Astrocyte (in vitro differentiated cells and primary cell): Measurements from ENCODE around the gene SHROOM1. TPM values are rescaled to one million over a fixed set of nuclear protein-coding genes. Genes with fewer than 3 reads are reported as not detected.

ENCODE experiments used
- DNase-seq: peaks from one replicate; pipeline ENCODE4 v3.0.0-alpha.2; 2010; ENCODE audit warnings: low read depth
- FAIRE-seq: peaks from 2 replicates; lab custom pipeline; 2011; peaks lifted over from hg19 to GRCh38; lab: Jason Lieb, UNC
- H2AFZ ChIP-seq: 2 replicates; pipeline ENCODE4 v1.6.0; 2012; ENCODE audit warnings: low read depth, low read length, inconsistent platforms
- H3K27ac ChIP-seq: 2 replicates; pipeline ENCODE4 v1.5.1; 2011; ENCODE audit warnings: low read depth, low read length, inconsistent platforms
- H3K27me3 ChIP-seq: 2 replicates; pipeline ENCODE4 v1.6.0; 2011; ENCODE audit warnings: low read length, inconsistent platforms; ENCODE audit not compliant: insufficient read depth
- H3K36me3 ChIP-seq: 2 replicates; pipeline ENCODE4 v1.5.1; 2011; ENCODE audit warnings: low read length, inconsistent platforms; ENCODE audit not compliant: insufficient read depth
- H3K4me1 ChIP-seq: 2 replicates; pipeline ENCODE4 v1.5.1; 2011; ENCODE audit warnings: low read length, inconsistent platforms; ENCODE audit not compliant: insufficient read depth
- H3K4me2 ChIP-seq: 2 replicates; pipeline ENCODE4 v1.6.0; 2012; ENCODE audit warnings: low read length, inconsistent platforms
- H3K4me3 ChIP-seq: 2 replicates; pipeline ENCODE4 v1.5.1; 2011; ENCODE audit warnings: low read depth, mild to moderate bottlenecking, low read length, inconsistent platforms; ENCODE audit not compliant: insufficient read depth
- H3K79me2 ChIP-seq: 2 replicates; pipeline ENCODE4 v1.6.0; 2012; ENCODE audit warnings: mild to moderate bottlenecking, low read length, inconsistent platforms; ENCODE audit not compliant: insufficient read depth
- H3K9ac ChIP-seq: 2 replicates; pipeline ENCODE4 v1.6.0; 2012; ENCODE audit warnings: mild to moderate bottlenecking, low read length, inconsistent platforms
- H3K9me3 ChIP-seq: 2 replicates; pipeline ENCODE4 v1.5.1; 2012; ENCODE audit warnings: low read depth, mild to moderate bottlenecking, low read length, inconsistent platforms; ENCODE audit not compliant: insufficient read depth
- H4K20me1 ChIP-seq: 2 replicates; pipeline ENCODE4 v1.6.0; 2012; ENCODE audit warnings: low read length, inconsistent platforms; ENCODE audit not compliant: insufficient read depth
- H3K27ac Mint-ChIP-seq: one replicate; pipeline ENCODE4 v1.8.0; 2021; ENCODE audit warnings: mild to moderate bottlenecking, mixed read lengths; ENCODE audit not compliant: unreplicated experiment
- H3K27me3 Mint-ChIP-seq: one replicate; pipeline ENCODE4 v1.8.0; 2021; ENCODE audit warnings: low read depth, mixed read lengths; ENCODE audit not compliant: unreplicated experiment
- H3K36me3 Mint-ChIP-seq: one replicate; pipeline ENCODE4 v1.8.0; 2021; ENCODE audit warnings: low read depth, mixed read lengths; ENCODE audit not compliant: unreplicated experiment
- H3K4me1 Mint-ChIP-seq: one replicate; pipeline ENCODE4 v1.8.0; 2021; ENCODE audit warnings: low read depth, mixed read lengths; ENCODE audit not compliant: unreplicated experiment
- H3K4me3 Mint-ChIP-seq: one replicate; pipeline ENCODE4 v1.8.0; 2021; ENCODE audit warnings: mild to moderate bottlenecking, moderate library complexity, mixed read lengths; ENCODE audit not compliant: unreplicated experiment
- H3K9me3 Mint-ChIP-seq: one replicate; pipeline ENCODE4 v1.8.0; 2021; ENCODE audit warnings: mild to moderate bottlenecking, mixed read lengths; ENCODE audit not compliant: unreplicated experiment
- EZH2 ChIP-seq: IDR thresholded peaks from 2 replicates; pipeline ENCODE4 v1.6.1; 2012; ENCODE audit warnings: mild to moderate bottlenecking, low read length, inconsistent platforms; ENCODE audit not compliant: insufficient read depth
- total RNA-seq: library from RNA; stranded (reverse); gene quantifications from 2 replicates; pipeline ENCODE4 v1.2.1, GENCODE V29; 2021
- TF ChIP-seq, protein P1 (sequence below): IDR thresholded peaks from 2 replicates; pipeline ENCODE4 v1.5.1; 2011; ENCODE audit warnings: low read depth, mild to moderate bottlenecking, inconsistent platforms, low read length, moderate library complexity; ENCODE audit not compliant: insufficient read depth

SHROOM1 gene
- total RNA-seq, 1 donor from 2014 or later: 5.0 TPM

- H3K36me3 Mint-ChIP-seq: peaks cover 9% of the 10 kb centered on the region
- Histone ChIP-seq H3K79me2 (no peaks in the 10 kb centered on the region), H3K27ac (no peak overlapping the region), H3K27me3 (no peaks in the 10 kb centered on the region), H3K4me2 (peak overlapping the region; percentile 82), H3K9ac (peak overlapping the region; percentile 79), H3K9me3 (no peaks in the 10 kb centered on the region), H3K4me3 (no peak overlapping the region), H2AFZ (peak overlapping the region; percentile 92), H3K4me1 (no peaks in the 10 kb centered on the region), H4K20me1 (peaks cover 12% of the 10 kb centered on the region), H3K36me3 (no peaks in the 10 kb centered on the region)
- H3K4me3 Mint-ChIP-seq: peak overlapping the region; percentile 76
- peaks cover 43% of the 10 kb centered on the region for H3K27me3 Mint-ChIP-seq
- H3K4me1 Mint-ChIP-seq: no peaks in the 10 kb centered on the region
- H3K27ac Mint-ChIP-seq: peak overlapping the region; percentile 47
- FAIRE-seq: no peak
- DNase-seq: no peak
- no peak for TF ChIP-seq EZH2
- TF ChIP-seq, protein P1, sequence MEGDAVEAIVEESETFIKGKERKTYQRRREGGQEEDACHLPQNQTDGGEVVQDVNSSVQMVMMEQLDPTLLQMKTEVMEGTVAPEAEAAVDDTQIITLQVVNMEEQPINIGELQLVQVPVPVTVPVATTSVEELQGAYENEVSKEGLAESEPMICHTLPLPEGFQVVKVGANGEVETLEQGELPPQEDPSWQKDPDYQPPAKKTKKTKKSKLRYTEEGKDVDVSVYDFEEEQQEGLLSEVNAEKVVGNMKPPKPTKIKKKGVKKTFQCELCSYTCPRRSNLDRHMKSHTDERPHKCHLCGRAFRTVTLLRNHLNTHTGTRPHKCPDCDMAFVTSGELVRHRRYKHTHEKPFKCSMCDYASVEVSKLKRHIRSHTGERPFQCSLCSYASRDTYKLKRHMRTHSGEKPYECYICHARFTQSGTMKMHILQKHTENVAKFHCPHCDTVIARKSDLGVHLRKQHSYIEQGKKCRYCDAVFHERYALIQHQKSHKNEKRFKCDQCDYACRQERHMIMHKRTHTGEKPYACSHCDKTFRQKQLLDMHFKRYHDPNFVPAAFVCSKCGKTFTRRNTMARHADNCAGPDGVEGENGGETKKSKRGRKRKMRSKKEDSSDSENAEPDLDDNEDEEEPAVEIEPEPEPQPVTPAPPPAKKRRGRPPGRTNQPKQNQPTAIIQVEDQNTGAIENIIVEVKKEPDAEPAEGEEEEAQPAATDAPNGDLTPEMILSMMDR: no peak
- no peaks in the 10 kb centered on the region for H3K9me3 Mint-ChIP-seq
These were observed 831 bp upstream of the SHROOM1 start for GRCh38 chr5:132831095-132831860.

GRCh38 chr5:132829742-132830435 is 558 bp downstream of the SHROOM1 start:
- peak overlapping the region; percentile 86 for H3K4me3 Mint-ChIP-seq
- no peaks in the 10 kb centered on the region for H3K9me3 Mint-ChIP-seq
- H3K4me1 Mint-ChIP-seq: no peaks in the 10 kb centered on the region
- FAIRE-seq: no peak
- Histone ChIP-seq H3K4me3 (peak overlapping the region; percentile 66), H3K9ac (peak overlapping the region; percentile 79), H2AFZ (peak overlapping the region; percentile 92), H3K36me3 (no peaks in the 10 kb centered on the region), H3K79me2 (no peaks in the 10 kb centered on the region), H3K4me1 (no peaks in the 10 kb centered on the region), H3K9me3 (no peaks in the 10 kb centered on the region), H4K20me1 (peaks cover 14% of the 10 kb centered on the region), H3K27me3 (no peaks in the 10 kb centered on the region), H3K4me2 (peak overlapping the region; percentile 82), H3K27ac (no peak overlapping the region)
- DNase-seq: peak; percentile 35
- H3K27ac Mint-ChIP-seq: no peak overlapping the region
- peaks cover 45% of the 10 kb centered on the region for H3K27me3 Mint-ChIP-seq
- TF ChIP-seq, protein P1: peak; percentile 48
- TF ChIP-seq EZH2: no peak
- peaks cover 12% of the 10 kb centered on the region for H3K36me3 Mint-ChIP-seq
